GM21528 (cell line): ENCODE measurements around the gene TNFRSF1B.

ENCODE experiments used
- ATAC-seq: cut with Tn5 transposase; IDR thresholded peaks from one replicate; pipeline ENCODE4 v1.9.1; 2021; ENCODE audit warnings: mild to moderate bottlenecking, moderate library complexity; ENCODE audit not compliant: unreplicated experiment, low FRiP score

TNFRSF1B gene

DNA sequence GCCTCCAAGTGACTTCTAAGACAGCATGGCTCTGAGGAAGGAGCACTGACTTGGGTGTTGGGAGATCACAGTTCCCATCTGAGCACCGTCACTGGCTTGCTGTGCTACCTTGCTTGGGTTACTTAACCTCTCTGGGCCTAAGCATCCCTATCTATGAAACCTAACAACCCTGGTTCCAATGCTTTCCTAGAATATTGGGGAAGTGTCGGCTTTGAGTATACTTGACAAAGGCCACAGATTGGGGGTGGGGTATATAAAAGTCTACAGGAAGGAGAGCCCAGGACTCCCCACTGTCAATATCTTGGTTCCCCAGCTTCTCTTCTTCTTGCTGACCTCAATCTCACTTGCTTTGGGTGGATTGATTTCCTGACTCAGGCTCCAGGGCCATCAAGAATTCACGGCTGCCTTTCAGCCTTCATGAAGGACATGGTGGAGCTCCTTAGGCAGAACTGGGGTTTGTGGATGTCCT is 6.3 kb downstream of the TNFRSF1B start:
- no peak for ATAC-seq

DNA sequence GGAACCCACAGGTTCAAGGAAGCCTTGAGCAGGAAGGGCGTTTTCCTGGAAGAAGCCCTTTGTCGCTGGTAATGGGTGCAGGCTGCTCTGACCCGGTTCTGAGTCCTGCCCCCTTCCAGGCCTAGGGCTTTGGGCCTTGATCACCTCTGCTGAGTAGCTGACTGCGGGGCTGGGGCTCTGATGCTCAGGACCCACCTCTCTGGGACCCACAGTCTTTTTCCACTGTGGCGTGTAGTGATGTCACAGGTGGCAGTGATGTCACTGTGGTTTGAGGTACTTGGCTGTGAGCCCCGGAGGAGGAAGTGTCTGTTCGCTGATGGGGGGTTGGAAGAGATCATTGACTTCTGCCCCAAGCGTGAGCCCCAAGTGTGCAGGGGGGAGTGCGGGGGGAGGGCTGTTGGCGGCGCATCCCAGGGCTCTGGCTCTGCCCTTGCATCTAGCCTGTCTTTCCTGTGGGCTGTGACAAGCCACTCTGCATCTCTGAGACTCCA is 6.9 kb downstream of the TNFRSF1B start:
- ATAC-seq = no peak

DNA sequence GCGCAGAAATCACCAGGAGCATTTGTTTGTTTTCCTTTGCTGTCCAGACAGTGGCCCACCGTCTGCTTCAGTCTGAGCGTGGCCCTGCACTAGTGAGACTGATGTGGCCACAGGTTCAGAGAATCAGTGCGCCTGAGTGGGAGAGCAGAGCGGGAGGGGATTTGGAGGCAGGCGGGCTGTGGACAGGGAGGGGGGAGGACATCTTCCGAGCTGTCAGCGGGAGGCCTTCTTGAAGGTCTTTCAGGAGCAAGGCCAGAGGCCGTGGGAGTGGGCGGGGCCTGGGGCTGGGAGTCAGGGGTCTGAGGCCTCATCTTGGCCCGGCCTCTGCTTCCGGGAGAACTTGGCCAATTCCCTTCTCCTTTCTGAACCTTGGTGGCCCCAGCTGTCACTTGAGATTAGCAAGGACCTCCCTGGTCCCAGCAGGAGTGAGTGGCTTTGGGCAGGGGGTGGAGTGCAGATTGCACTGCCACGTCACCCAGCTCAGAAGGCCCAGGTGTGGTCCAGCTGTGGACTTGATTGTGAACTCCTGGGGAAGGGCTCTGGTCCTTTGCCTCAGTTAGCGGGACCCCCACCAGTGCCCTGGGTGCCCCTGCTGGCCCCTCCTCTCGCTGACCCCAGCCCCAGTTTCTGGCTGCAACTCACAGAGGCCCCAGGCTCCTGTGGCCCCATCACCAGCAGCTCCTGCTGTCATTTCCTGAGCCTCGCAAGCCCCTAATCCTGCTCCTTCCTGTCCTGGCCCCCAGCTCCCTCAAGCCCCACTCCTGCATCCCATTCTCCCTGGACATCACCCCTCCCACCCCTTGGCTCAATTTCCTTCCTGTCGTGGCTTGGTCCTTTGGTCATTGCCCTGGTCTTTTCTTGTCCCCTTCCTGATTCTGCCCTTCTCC is 8.4 kb downstream of the TNFRSF1B start:
- no peak for ATAC-seq

DNA sequence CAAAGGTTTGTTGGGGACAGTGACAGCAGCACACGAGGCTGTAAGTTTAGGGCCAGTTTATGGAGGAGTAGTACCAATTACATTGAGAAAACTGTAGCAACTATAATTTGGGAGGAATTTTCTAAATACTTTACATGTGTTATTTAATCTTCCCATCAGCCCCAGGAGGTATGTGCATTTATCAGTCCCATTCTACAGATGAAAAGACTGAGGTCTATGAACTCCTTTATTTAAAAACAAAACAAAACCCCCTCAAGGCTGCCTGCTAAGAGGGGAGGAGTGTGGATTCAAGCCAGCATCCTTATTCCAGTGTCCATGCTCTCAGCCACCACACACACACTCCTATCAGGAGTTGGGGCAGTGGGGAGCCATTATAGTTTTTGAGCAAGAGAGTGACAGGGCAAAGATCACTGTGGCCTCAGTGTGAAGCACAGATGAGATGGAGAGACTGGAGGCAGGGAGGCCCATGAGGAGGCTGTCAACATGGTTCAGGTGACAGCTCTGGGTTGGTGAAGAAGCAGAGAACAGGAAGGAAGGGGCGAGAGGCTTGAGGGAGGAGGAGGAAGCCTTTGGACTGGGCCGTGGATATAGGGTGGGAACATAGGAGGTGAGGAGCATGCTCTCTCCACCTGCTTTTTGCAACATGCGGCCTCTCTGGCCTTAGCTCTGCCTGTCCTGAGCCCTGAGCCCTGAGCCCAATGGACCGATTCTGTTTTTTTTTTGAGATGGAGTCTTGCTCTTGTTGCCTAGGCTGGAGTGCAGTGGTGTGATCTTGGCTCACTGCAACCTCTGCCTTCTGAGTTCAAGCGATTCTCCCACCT is 9.7 kb downstream of the TNFRSF1B start:
- ATAC-seq = no peak

DNA sequence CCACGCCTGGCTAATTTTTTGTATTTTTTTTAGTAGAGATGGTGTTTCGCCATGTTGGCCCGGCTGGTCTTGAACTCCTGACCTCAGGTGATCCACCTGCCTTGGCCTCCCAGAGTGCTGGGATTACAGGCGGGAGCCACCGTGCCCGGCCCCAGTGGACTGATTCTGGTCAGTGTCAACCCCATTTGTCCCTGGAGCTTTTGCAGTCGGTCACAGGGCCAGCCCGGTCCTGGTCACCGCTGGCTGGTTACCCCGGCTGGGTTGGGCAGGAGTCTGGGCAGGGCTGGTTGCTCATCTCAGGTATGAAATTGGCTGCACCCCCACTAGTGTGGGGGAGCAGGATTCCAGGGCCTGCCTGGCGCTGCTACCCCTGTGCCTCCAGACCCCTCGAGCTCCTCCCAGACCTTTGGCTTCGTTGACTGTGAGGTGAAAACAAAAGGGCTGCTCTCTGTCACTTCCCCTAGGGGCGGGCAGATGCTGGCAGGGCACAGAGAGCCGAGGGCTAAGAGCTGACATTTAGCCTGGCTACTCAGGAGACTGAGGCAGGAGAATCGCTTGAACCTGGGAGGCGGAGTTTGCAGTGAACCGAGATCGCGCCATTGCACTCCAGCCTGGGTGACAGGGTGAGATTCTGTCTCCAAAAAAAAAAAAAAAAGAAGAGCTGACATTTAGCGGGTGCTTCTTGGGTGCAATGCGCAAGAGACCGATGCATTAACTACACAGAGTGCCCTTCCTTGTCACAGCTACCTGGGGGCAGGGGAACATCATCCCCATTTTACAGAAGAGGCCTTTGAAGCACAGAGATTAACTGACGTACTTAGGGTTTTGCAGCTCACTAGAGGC is 10.6 kb downstream of the TNFRSF1B start:
- no peak for ATAC-seq

DNA sequence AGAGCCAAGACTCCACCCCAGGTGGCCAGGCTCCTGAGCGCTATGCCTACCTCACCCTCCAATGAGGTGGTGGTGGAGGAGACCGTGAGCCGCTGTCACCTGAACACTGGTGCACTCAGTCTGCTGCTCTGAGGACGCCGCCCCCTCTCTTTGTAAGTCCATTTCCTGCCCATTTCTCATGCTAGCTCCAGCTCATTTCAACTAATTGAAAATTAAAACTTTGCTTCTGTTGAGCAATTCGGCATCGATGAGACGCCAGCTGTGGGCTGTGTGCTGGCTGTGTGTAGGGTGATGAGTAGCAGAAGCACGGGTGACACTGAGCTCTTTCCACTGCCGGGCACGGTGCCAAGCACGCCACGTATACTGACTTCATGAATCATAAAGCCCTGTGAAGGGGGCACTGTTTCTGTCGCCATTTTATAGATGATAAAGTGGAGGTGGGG is 11.2 kb downstream of the TNFRSF1B start:
- no peak for ATAC-seq

DNA sequence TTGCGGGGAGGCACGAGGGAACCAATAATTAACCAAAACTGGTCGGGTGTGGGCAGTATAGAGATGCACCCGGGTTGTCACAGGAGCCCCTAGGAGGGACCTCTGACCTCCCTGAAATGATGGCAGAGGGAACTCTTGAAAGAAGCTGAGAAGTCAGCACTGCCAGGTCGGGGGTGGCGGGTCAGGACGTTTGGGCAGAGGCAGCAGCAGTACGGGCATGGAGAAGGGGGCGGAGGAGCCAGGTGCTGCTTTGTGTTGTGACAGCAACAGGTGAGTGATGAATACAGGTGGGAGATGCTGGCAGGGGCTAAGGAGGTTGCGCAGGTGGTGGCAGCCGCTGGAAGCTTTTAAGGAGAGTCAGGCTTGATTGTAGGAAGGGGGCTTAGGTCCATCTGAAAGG is 11.7 kb downstream of the TNFRSF1B start:
- ATAC-seq = no peak

DNA sequence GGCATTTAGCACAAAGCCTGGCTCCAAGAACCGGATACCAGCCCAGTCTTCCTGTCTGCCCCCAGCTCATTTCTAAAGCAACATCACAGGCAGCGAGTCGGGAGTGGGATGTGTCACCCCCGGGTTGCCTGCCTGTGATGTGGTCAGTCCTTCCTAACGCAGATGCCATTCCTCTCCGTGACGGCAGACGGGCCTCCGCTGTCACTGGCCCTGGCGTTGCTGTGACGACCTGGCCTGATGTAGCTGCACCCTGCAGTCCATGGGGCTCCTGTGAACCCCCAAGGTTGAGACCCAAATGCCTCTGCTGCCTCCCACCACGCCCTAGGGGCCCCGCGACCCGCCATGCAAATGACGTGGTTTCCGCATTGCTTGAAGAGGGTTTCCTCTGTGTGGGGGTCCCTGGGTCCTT is 12.3 kb downstream of the TNFRSF1B start:
- ATAC-seq = no peak

DNA sequence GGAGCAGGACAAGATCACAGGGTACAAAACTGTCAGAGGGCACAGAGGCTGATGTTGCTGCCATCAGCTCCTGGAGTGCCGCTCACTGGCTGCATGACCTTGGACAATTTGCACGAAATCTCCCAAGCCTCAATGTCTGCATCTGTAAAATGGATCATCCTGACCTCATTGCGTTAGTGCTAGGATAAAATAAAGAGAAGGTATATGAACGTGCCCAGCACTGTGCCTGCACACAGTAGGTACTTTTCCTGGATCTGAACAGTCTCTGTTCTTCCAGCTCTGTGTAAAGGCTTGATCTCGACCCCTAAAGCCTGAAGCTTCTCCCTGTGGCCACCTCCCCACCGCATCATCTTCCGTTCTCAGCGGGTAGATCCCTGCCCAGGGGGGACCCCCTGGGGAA is 12.9 kb downstream of the TNFRSF1B start:
- no peak for ATAC-seq

DNA sequence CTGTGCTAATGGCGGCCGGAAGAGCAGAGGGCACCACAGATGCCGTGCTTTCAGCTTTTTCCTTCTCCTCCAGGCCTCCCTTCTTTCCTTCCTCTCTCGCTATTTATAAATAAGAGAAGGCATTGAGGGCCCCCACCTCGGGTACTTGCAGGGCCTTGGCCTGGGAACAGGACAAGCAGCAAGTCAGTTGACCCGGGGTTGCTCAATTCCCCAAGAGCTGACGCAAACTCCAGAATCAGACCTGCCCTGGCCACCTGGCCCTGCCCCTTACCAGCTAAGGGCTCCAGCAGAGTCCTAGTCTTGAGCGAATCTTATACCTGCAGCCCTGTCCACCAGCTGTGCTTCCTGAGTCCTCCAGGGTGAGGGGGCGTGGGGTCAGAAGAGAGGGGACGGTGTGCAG is 13.5 kb downstream of the TNFRSF1B start:
- ATAC-seq = no peak

DNA sequence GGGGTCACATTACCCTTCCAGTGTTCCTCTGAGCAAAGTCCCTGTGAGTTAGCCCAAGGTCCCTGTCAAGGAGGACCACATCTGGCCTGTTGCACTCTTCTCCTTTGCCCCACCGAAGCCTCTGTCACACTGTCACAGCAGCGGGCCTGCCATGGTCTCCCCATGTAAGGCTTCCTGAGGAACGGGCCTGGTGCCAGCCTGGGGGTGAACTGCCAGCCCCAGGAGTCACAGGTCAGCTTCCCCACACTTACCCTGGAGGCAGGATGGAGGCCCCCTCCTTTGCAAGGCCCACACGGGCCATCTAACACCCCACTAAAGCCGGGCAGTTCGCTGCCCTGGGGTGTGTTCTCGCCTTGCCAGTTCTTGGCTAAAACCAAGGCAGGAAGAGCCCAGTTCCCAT is 14.1 kb downstream of the TNFRSF1B start:
- ATAC-seq = no peak

DNA sequence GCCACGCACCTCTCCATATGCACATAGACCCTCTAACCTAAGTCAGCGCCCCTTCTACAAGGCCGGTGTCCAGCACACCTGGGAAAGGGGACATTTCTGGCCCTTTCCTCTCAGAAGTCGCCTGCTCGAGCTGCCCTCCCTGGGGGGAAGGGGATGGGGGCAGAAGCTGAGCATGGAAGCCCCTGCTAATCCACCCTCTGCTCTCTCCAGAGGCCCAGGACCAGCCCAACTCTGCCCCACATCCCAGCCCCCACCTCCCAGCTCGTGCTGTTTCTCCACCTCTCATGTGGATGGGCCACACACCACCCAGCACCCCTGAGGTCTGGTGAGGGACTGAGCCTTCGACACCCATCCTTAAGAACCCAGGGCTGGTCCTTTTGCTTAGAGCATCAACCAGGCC is 14.8 kb downstream of the TNFRSF1B start:
- ATAC-seq = no peak

DNA sequence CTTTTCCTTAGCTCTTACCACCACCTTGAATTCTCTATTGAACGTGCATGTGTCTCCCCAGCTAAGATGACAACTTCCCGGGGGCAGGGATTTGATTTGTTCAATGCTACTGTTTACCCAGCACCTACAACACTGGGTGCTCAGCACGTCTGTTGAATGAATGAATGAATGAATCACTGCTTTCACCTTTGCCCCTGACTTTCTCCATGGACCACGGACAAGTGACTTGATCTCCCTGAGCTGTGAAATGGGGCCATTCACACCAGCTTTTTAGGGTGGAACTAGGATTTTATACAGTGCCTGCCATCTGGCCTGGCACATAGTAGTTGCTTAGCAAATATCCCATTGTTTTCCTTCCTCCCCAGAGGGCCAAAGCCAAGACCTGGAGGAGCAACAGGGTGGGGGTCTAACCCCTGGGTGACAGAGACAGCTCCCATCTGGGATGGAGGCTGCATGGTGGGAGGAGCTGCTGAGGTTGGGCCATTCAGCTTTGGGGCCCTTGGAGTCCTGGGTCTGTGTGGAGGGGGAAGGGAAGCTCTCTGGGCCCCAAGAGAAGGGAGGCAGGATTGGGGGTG is 15.7 kb downstream of the TNFRSF1B start:
- ATAC-seq = no peak

DNA sequence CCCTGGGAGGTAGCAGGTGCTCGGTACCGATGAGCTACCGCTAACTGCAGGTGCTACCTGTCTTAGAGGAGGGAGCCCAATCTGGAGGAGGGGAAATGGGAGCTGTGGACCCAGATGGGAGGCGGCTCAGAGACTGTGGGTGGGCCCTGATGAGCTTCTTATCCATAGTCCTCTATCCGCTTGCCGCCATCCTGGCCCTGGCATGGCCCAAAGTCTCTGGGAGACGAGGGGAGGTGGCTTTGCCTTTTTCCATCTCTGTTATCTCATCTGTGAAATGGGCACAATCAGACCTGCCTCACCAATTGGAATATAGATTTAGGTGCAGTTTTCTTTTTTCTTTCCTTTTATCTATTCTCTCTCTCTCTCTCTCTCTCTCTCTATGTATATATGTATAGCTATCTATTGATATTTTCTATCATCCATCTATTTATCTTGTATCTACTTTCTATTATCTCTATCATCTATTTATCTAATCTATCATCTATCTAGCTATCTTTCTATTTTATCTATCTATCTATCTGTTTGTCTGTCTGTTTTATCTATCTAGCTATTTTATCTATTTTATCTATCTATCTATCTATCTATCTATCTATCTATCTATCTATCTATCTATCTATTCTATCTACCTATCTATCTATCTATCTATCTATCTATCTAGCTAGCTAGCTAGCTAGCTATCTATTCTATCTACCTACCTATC is 16.5 kb downstream of the TNFRSF1B start:
- ATAC-seq = no peak

DNA sequence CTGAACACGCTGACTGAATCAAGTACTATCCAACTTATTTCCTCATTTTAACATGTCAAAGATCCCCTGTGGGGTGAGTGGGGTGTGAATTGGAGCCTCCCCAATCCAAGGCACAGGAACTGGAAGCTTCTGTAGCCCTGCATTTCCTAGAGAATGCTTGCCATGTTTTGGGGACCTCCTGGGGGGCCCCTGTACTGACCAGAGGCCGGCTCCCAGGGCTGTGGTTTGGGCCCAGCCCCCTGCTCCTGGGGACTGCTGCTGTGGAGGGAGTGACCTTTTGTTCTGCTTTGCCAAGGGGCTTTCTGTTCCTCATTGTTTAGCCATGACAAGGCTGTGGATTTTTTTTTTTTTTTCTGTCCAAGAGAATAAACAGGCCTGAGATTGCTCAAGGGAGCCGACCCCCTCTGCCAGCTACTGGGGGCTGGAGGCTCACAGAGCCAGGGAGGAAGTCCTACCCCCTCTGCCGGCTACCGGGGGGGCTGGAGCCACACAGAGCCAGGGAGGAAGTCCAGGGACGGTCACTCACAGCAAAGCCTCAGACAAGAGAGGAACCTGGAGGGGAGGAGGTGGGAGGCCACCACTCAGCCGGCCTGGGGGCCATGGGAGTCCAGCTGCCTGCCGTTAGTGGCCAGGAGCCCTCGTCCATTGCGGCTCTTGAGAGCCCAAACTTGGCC is 17.4 kb downstream of the TNFRSF1B start:
- no peak for ATAC-seq

DNA sequence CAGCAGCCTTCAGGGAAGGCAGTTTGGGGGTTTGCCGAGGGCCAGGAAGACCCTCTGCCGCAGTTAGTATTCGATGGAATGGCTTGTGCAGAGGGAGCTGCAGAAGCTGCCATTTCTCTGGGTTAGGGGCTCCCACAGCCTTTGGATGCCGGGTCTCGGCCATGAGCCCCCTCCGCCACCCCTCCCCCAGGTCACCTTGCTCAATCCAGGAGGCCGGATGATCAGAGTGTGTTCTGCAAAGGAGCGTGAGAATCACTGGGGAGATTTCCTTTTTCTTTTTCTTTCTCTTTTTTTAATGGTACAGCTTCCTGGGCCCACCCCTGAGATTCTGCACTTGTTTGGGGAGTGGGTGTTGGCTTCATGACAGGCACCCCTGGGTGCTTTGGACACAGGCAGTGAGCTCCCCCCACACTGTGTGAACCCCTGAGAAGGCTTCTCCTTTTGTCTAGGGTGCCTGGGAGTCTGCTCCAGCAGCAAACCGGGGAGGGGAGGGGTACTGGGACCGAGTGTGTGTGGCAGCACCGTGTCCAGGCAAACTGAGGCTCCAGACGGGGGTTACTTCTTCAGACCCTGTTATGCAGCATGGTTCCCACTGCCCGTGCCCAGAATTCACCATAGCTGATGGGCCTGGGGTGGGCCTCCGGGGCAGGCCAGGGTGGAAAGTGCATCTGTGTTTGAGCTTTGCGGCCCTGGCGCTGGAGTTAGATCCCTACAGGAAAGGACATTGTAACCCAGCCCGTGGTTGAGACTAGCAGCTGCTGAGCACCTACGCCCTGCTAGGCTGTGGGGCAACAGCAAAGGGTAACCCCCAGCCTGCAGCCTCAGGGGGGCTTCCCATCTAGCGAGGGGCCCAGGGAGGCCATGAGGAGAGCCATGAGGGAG is 18.5 kb downstream of the TNFRSF1B start:
- ATAC-seq = no peak

DNA sequence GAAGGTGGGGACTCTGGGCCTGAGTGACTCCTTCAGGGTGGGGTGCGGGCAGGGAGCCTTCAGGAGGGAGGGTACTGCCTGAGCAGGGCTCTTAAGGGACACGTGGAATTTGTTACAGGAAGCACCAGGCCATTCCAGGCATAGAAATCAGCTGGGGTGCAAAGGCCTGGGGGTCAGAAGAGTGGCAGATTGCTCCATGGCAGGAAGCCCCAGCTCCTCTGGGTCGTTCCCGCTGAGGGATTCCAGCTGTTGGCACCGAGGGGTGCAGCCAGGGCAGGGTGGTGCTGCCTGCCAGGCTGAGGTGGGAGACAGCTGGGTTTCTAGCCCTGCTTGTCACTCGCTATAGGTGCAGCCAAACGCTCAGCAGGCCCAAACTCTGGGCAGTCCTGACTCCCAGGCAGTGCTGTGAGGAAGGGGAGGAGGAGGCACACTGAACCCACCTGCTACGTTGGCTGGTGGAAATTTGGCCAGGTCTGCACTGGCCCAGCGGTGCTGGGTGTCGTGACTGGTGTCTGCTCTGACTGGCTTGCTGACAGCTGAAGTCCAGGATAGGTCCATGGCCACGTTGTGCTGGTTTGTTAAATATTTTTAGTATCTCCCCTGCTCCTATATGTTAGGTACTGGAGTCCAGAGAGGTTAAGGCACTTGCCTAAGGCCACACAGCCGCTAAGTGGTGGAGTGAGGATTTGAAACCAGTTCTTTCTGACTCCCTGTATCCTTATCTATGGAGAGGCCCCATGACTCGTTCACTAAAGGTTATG is 19.3 kb downstream of the TNFRSF1B start:
- no peak for ATAC-seq
